Activated naive CD4-positive, alpha-beta T cell treated with anti-CD3 and anti-CD28 coated beads, Interleukin-2, amount 50 U/mL, for 16 hours (primary cell): ENCODE results near the gene DPF3.

Experiments
- DNase-seq: peaks from one replicate; pipeline ENCODE4 v3.0.0-alpha.2; 2020

The DPF3 gene

GRCh38 chr14:72663956-72664650, 229.8 kb downstream of the DPF3 start:
- DNase-seq: no peak

GRCh38 chr14:72663076-72663487, 230.8 kb downstream of the DPF3 start:
- no peak for DNase-seq

- no peak for DNase-seq
These were observed 231.7 kb downstream of the DPF3 start for GRCh38 chr14:72662214-72662613.

GRCh38 chr14:72657214-72657921, 236.5 kb downstream of the DPF3 start:
- no peak for DNase-seq

- no peak for DNase-seq
These were observed 240.9 kb downstream of the DPF3 start for GRCh38 chr14:72653026-72653425.

GRCh38 chr14:72652179-72652578, 241.7 kb downstream of the DPF3 start:
- no peak for DNase-seq

- DNase-seq: no peak
These were observed 242.2 kb downstream of the DPF3 start for GRCh38 chr14:72651714-72652113.

GRCh38 chr14:72651081-72651480, 242.8 kb downstream of the DPF3 start:
- DNase-seq: no peak

GRCh38 chr14:72649603-72650227, 244.2 kb downstream of the DPF3 start:
- no peak for DNase-seq

GRCh38 chr14:72647782-72648181, 246.1 kb downstream of the DPF3 start:
- DNase-seq: no peak

- no peak for DNase-seq
These were observed 246.9 kb downstream of the DPF3 start for GRCh38 chr14:72646861-72647528.

- no peak for DNase-seq
These were observed 248.2 kb downstream of the DPF3 start for GRCh38 chr14:72645706-72646105.

- no peak for DNase-seq
These were observed 249.0 kb downstream of the DPF3 start for GRCh38 chr14:72644758-72645489.

- DNase-seq: no peak
These were observed 249.9 kb downstream of the DPF3 start for GRCh38 chr14:72644038-72644437.

GRCh38 chr14:72643317-72643801, 250.5 kb downstream of the DPF3 start:
- no peak for DNase-seq

GRCh38 chr14:72640911-72641485, 252.9 kb downstream of the DPF3 start:
- DNase-seq: no peak

- DNase-seq: no peak
These were observed 255.9 kb downstream of the DPF3 start for GRCh38 chr14:72638021-72638420.

GRCh38 chr14:72636871-72637270, 257.0 kb downstream of the DPF3 start:
- no peak for DNase-seq

GRCh38 chr14:72636094-72636493, 257.8 kb downstream of the DPF3 start:
- no peak for DNase-seq

- no peak for DNase-seq
These were observed 258.9 kb downstream of the DPF3 start for GRCh38 chr14:72634691-72635616.

- no peak for DNase-seq
These were observed 260.4 kb downstream of the DPF3 start for GRCh38 chr14:72633551-72633950.
